H1 (cell line): ENCODE measurements around the gene CIAO3. TPM values are rescaled to one million over a fixed set of nuclear protein-coding genes. Genes with fewer than 3 reads are reported as not detected.

Source experiments
- CTCF ChIA-PET: fragments of 300-600 bp; sonication (Branson Sonifier 250); formaldehyde crosslinking; loops from one replicate; lab custom pipeline; 2021; ENCODE audit not compliant: partially characterized antibody; lab: Charles Lee
- POLR2A ChIA-PET: fragments of 300-600 bp; sonication (Branson Sonifier 250); formaldehyde crosslinking; loops from one replicate; lab custom pipeline; 2021; ENCODE audit warnings: inconsistent platforms; ENCODE audit not compliant: partially characterized antibody; lab: Charles Lee
- DNase-seq, 2 experiments: peaks; one replicate each; pipeline versions ENCODE4 v3.0.0 to v3.0.0-alpha.2; 2010 to 2022; ENCODE audit warnings: low spot score in 2 of 2, low read depth in 1 of 2, mixed read lengths in 1 of 2
- FAIRE-seq: peaks from 2 replicates; lab custom pipeline; 2011; peaks lifted over from hg19 to GRCh38; lab: Jason Lieb, UNC
- H2AFZ ChIP-seq: 2 replicates; pipeline ENCODE4 v1.8.1; 2012; ENCODE audit warnings: low read length, inconsistent platforms
- H2AK5ac ChIP-seq: 2 replicates; pipeline ENCODE4 v1.6.1; 2013; ENCODE audit warnings: low read depth, low read length
- H2BK120ac ChIP-seq: replicated peaks from 2 replicates; pipeline ENCODE3; 2013; ENCODE audit warnings: low read depth, low read length, inconsistent platforms
- H2BK12ac ChIP-seq: 2 replicates; pipeline ENCODE4 v1.6.1; 2013; ENCODE audit warnings: low read depth, low read length
- H2BK15ac ChIP-seq: 2 replicates; pipeline ENCODE4 v1.6.1; 2013; ENCODE audit warnings: low read length
- H2BK20ac ChIP-seq: 2 replicates; pipeline ENCODE4 v1.6.1; 2013; ENCODE audit warnings: low read length
- H2BK5ac ChIP-seq: 2 replicates; pipeline ENCODE4 v1.6.1; 2013; ENCODE audit warnings: low read depth, low read length
- H3K14ac ChIP-seq: 2 replicates; pipeline ENCODE4 v1.6.1; 2013; ENCODE audit warnings: inconsistent platforms; ENCODE audit not compliant: insufficient read length
- H3K18ac ChIP-seq: 2 replicates; pipeline ENCODE4 v1.6.1; 2013; ENCODE audit warnings: low read length; ENCODE audit errors: extremely low read depth
- H3K23ac ChIP-seq: 2 replicates; pipeline ENCODE4 v1.6.1; 2013; ENCODE audit warnings: inconsistent platforms; ENCODE audit not compliant: insufficient read length
- H3K23me2 ChIP-seq: 2 replicates; pipeline ENCODE4 v1.6.1; 2013; ENCODE audit warnings: low read depth, low read length
- H3K27ac ChIP-seq: 2 replicates; pipeline ENCODE4 v1.6.1; 2011; ENCODE audit warnings: low read depth, low read length, inconsistent platforms
- H3K27me3 ChIP-seq, 4 experiments: replicated peaks in 1 of 4; 1 replicate in 1 of 4; 2 replicates in 3 of 4; pipeline versions ENCODE4 v1.6.1 to v1.8.1; 2011 to 2013; ENCODE audit warnings: low read length in 3 of 4, mild to moderate bottlenecking in 3 of 4, inconsistent platforms in 2 of 4, mixed read lengths in 2 of 4, moderate library complexity in 1 of 4; ENCODE audit not compliant: control insufficient read depth in 3 of 4, insufficient read depth in 3 of 4; ENCODE audit errors: extremely low read depth in 1 of 4
- H3K36me3 ChIP-seq, 4 experiments: 2 replicates each; pipeline versions ENCODE4 v1.6.1 to v1.8.1; 2011 to 2013; ENCODE audit warnings: mild to moderate bottlenecking in 4 of 4, low read length in 3 of 4, moderate library complexity in 2 of 4, control low read depth in 1 of 4, inconsistent platforms in 1 of 4; ENCODE audit not compliant: insufficient read depth in 4 of 4, control insufficient read depth in 2 of 4
- H3K4ac ChIP-seq: replicated peaks from 2 replicates; pipeline ENCODE3; 2013; ENCODE audit warnings: low read length, low read depth, mixed read lengths, inconsistent platforms; ENCODE audit not compliant: insufficient read length
- H3K4me1 ChIP-seq, 4 experiments: replicated peaks in 1 of 4; 1 replicate in 1 of 4; 2 replicates in 3 of 4; pipeline versions ENCODE4 v1.6.1 to v1.8.1; 2011 to 2013; ENCODE audit warnings: low read length in 3 of 4, inconsistent platforms in 2 of 4, mixed read lengths in 1 of 4; ENCODE audit not compliant: insufficient read depth in 4 of 4, control insufficient read depth in 3 of 4
- H3K4me2 ChIP-seq, 2 experiments: 2 replicates each; pipeline versions ENCODE4 v1.6.1 to v1.8.1; 2011 to 2013; ENCODE audit warnings: low read depth in 2 of 2, low read length in 2 of 2, control low read depth in 1 of 2, inconsistent platforms in 1 of 2, mild to moderate bottlenecking in 1 of 2; ENCODE audit not compliant: insufficient read depth in 1 of 2
- H3K4me3 ChIP-seq, 4 experiments: fragments of 200-600, 300-600 bp in 1 of 4; sonication (generic), shearing (Covaris generic), sonication (Bioruptor Twin) in 1 of 4; 2 replicates each; pipeline versions ENCODE4 v1.5.1 to v1.8.1; 2011 to 2016; ENCODE audit warnings: low read length in 4 of 4, low read depth in 3 of 4, control low read depth in 2 of 4, inconsistent platforms in 2 of 4, mild to moderate bottlenecking in 2 of 4, mixed read lengths in 1 of 4, moderate library complexity in 1 of 4; ENCODE audit not compliant: insufficient read depth in 2 of 4; ENCODE audit errors: extremely low read depth in 1 of 4
- H3K56ac ChIP-seq: replicated peaks from 2 replicates; pipeline ENCODE3; 2013; ENCODE audit warnings: low read depth, mild to moderate bottlenecking, mixed read lengths, low read length, inconsistent platforms; ENCODE audit not compliant: insufficient read length
- H3K79me1 ChIP-seq: 2 replicates; pipeline ENCODE4 v1.6.1; 2013; ENCODE audit warnings: low read depth, low read length, control low read depth
- H3K79me2 ChIP-seq, 2 experiments: 2 replicates each; pipeline versions ENCODE4 v1.6.1 to v1.8.1; 2012 to 2013; ENCODE audit warnings: low read length in 2 of 2, mild to moderate bottlenecking in 2 of 2, inconsistent platforms in 1 of 2; ENCODE audit not compliant: insufficient read depth in 2 of 2, control insufficient read depth in 1 of 2
- H3K9ac ChIP-seq, 4 experiments: replicated peaks in 1 of 4; 1 replicate in 1 of 4; 2 replicates in 3 of 4; pipeline versions ENCODE4 v1.6.1 to v1.8.1; 2011 to 2013; ENCODE audit warnings: low read depth in 3 of 4, low read length in 3 of 4, control low read depth in 2 of 4, mild to moderate bottlenecking in 2 of 4, moderate library complexity in 2 of 4, inconsistent platforms in 1 of 4; ENCODE audit errors: extremely low read depth in 1 of 4
- H3K9me3 ChIP-seq, 2 experiments: 2 replicates each; pipeline versions ENCODE4 v1.6.1 to v1.8.1; 2012 to 2013; ENCODE audit warnings: mild to moderate bottlenecking in 2 of 2, moderate library complexity in 2 of 2, control low read depth in 1 of 2, inconsistent platforms in 1 of 2, low read depth in 1 of 2, low read length in 1 of 2, mixed read lengths in 1 of 2; ENCODE audit not compliant: insufficient read depth in 2 of 2
- H4K20me1 ChIP-seq, 2 experiments: replicated peaks in 1 of 2; 2 replicates each; pipeline versions ENCODE3 to v1.8.1; 2011 to 2013; ENCODE audit warnings: inconsistent platforms in 2 of 2, low read length in 2 of 2, mild to moderate bottlenecking in 1 of 2; ENCODE audit not compliant: insufficient read depth in 2 of 2, control insufficient read depth in 1 of 2
- H4K5ac ChIP-seq: 2 replicates; pipeline ENCODE4 v1.6.1; 2013; ENCODE audit warnings: low read length, low read depth, mixed read lengths, inconsistent platforms; ENCODE audit not compliant: insufficient read length
- H4K8ac ChIP-seq: 2 replicates; pipeline ENCODE4 v1.8.0; 2013; ENCODE audit warnings: mild to moderate bottlenecking, moderate library complexity, low read length, inconsistent platforms; ENCODE audit not compliant: insufficient read depth; ENCODE audit errors: extremely low read depth
- H4K91ac ChIP-seq: replicated peaks from 2 replicates; pipeline ENCODE3; 2013; ENCODE audit warnings: low read length, mixed read lengths, inconsistent platforms; ENCODE audit not compliant: insufficient read length
- JUN ChIP-seq: IDR thresholded peaks from 2 replicates; pipeline ENCODE4 v1.6.1; 2011; ENCODE audit warnings: low read depth, mild to moderate bottlenecking, improper control_type of control experiment, low read length
- SIN3A ChIP-seq, 2 experiments: IDR thresholded peaks in 1 of 2; conservative IDR thresholded peaks in 1 of 2; 2 replicates each; pipeline ENCODE4 v1.6.1; 2011 to 2012; ENCODE audit warnings: low read length in 2 of 2, improper control_type of control experiment in 1 of 2, low read depth in 1 of 2, mild to moderate bottlenecking in 1 of 2
- SIX5 ChIP-seq: IDR thresholded peaks from 2 replicates; pipeline ENCODE4 v1.6.1; 2011; ENCODE audit warnings: mild to moderate bottlenecking, low read depth, low read length
- TBP ChIP-seq: IDR thresholded peaks from 2 replicates; pipeline ENCODE4 v1.6.1; 2011; ENCODE audit warnings: low read depth, low read length, improper control_type of control experiment
- WGBS, 2 experiments: shearing (Covaris generic) in 1 of 2; methylation state at CpG; one replicate each; pipeline versions ENCODE4 v1.1.6 to v1.1.7; 2013 to 2015; ENCODE audit warnings: low lambda C conversion rate in 2 of 2, mixed read lengths in 2 of 2, inconsistent platforms in 1 of 2, low coverage in 1 of 2, missing lambda C conversion rate in 1 of 2; ENCODE audit not compliant: insufficient replicate concordance in 2 of 2, insufficient coverage in 1 of 2, insufficient read length in 1 of 2; ENCODE audit errors: extremely low coverage in 1 of 2, missing lambda C conversion rate in 1 of 2; 5-methylcytosine and 5-hydroxymethylcytosine counted together
- polyA plus RNA-seq, 7 experiments: library from polyadenylated mRNA; depleted of rRNA in 3 of 7; stranded (reverse) in 5 of 7; unstranded in 2 of 7; fragments of >200 nt in 5 of 7; fragments of 200-250 nt in 2 of 7; gene quantifications; 1 replicate in 5 of 7; 2 replicates in 1 of 7; 4 replicates in 1 of 7; pipeline versions ENCODE4 v1.2.1 to v1.2.3, GENCODE V29; 2011 to 2013; ENCODE audit warnings: missing spikeins in 2 of 7, mixed read lengths in 2 of 7
- total RNA-seq: library from RNA; stranded (reverse); fragmentation: NEBNext Ultra II Directional; extraction: Animal tissue kit (Norgen Biotek cat#: 25700); gene quantifications from 2 replicates; pipeline ENCODE4 v1.2.1, GENCODE V29; 2021

The CIAO3 gene
- total and polyA plus RNA-seq, 2 of the 8 experiments (the other 6 are each of a cell fraction or from before 2014, with no cell fraction given), result 20.0 to 20.4 TPM

GRCh38 chr16:746637-747036 is 5.8 kb upstream of the CIAO3 start:
- 90% methylated on average over 13 of the region's 13 CpGs; no CpG with 5 or more reads in 1 of the 2 experiments for WGBS, 2 experiments
- peaks cover 1 to 7% (median 5%) of the 10 kb centered on the region in 4 experiments; a peak in 5 of 7 replicates for H3K4me1 ChIP-seq
- TF ChIP-seq SIN3A (conservative IDR thresholded peaks at IDR 0.05 in 1 of 2, IDR thresholded peaks at IDR 0.05 in 1 of 2; ENCODE audit: low read depth in 1 of 2, low read length in 2 of 2), result no peak
- no peak for TF ChIP-seq SIX5
- TF ChIP-seq TBP, result no peak
- TF ChIP-seq JUN, result no peak
- TF ChIP-seq, all 59 proteins: peak for 0
- ChIA-PET POLR2A (interaction anchor here (1.3 to 1.5 kb wide), 3 partner anchors 10 to 42 kb away, joined by 3 to 4 read pairs (median 4); partner anchors contain the start of genes CHTF18, MSLN and RPUSD1), CTCF (interaction anchor here (1.1 to 35.8 kb wide), 4 partner anchors 14 to 310 kb away, joined by 5 to 977 read pairs (median 52); partner anchors contain the start of genes ANTKMT, CCDC78, FBXL16 and HAGHL)
- no peak for DNase-seq
- H3K18ac ChIP-seq, result no peak overlapping the region
- H4K5ac ChIP-seq, result no peak overlapping the region
- no peak for FAIRE-seq
- no peak overlapping the region for H2BK5ac ChIP-seq
- no peaks in the 10 kb centered on the region for H3K79me2 ChIP-seq
- no peak overlapping the region for H2AFZ ChIP-seq
- H3K79me1 ChIP-seq, result no peaks in the 10 kb centered on the region
- no peak overlapping the region for H3K4me2 ChIP-seq
- H4K8ac ChIP-seq, result no peak overlapping the region; the same call in 1 of the 2 replicates
- H3K27ac ChIP-seq, result no peak overlapping the region
- H3K27me3 ChIP-seq, result no peaks in the 10 kb centered on the region
- no peaks in the 10 kb centered on the region for H3K23me2 ChIP-seq
- no peak overlapping the region for H3K56ac ChIP-seq
- no peak overlapping the region for H2BK20ac ChIP-seq
- H2AK5ac ChIP-seq, result no peak overlapping the region
- H3K4ac ChIP-seq, result no peak overlapping the region
- H3K36me3 ChIP-seq, result no peaks in the 10 kb centered on the region
- no peak overlapping the region for H2BK12ac ChIP-seq
- H4K20me1 ChIP-seq, result no peaks in the 10 kb centered on the region
- H4K91ac ChIP-seq, result no peak overlapping the region
- H3K9ac ChIP-seq, result no peak overlapping the region
- no peaks in the 10 kb centered on the region for H3K9me3 ChIP-seq
- H2BK120ac ChIP-seq, result no peak overlapping the region
- H3K14ac ChIP-seq, result no peak overlapping the region
- H3K4me3 ChIP-seq, result no peak overlapping the region
- no peak overlapping the region for H3K23ac ChIP-seq
- H2BK15ac ChIP-seq, result no peak overlapping the region
